ENCODE results near the gene MRPS27.

DNA sequence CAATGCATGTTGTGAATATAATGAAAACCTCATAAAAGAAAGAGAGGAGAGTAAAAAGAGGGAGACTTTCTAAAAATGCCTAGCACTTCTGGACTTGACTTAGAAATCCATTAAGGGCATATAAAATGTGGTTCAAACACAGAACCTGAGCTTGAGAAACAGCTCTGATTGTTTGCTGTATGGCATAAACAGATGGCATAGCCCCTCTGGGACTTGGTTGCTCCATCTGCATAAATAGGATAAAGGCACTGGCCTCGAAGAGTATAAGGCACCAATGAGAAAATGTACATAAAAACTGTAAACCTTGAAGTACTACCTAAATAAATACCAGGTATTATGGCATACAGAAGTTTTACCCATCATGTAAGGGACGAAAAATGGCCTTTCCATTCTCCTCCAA is 23.8 kb downstream of the MRPS27 start:
- TF ChIP-seq, protein P1, sequence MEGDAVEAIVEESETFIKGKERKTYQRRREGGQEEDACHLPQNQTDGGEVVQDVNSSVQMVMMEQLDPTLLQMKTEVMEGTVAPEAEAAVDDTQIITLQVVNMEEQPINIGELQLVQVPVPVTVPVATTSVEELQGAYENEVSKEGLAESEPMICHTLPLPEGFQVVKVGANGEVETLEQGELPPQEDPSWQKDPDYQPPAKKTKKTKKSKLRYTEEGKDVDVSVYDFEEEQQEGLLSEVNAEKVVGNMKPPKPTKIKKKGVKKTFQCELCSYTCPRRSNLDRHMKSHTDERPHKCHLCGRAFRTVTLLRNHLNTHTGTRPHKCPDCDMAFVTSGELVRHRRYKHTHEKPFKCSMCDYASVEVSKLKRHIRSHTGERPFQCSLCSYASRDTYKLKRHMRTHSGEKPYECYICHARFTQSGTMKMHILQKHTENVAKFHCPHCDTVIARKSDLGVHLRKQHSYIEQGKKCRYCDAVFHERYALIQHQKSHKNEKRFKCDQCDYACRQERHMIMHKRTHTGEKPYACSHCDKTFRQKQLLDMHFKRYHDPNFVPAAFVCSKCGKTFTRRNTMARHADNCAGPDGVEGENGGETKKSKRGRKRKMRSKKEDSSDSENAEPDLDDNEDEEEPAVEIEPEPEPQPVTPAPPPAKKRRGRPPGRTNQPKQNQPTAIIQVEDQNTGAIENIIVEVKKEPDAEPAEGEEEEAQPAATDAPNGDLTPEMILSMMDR (IDR thresholded peaks at IDR 0.05): no peak
- no peak for TF ChIP-seq POLR2A (IDR thresholded peaks at IDR 0.05)
